ENCODE results near the gene TNFRSF18. TPM values are rescaled to one million over a fixed set of nuclear protein-coding genes. Genes with fewer than 3 reads are reported as not detected.

Gene TNFRSF18
- total RNA-seq, 1 experiment from 2014 or later: 0.83 TPM

GRCh38 chr1:1169429-1170214 lies 36.8 kb downstream of the TNFRSF18 start (continued):
- TF ChIP-seq E2F4 (CRISPR knock-in tag; IDR thresholded peaks at IDR 0.05; ENCODE audit: borderline replicate concordance, low read depth) (no peak), TEAD4 (CRISPR knock-in tag; IDR thresholded peaks at IDR 0.05) (no peak), SMAD4 (CRISPR knock-in tag; IDR thresholded peaks at IDR 0.05) (no peak), MXD4 (CRISPR knock-in tag; IDR thresholded peaks at IDR 0.05; ENCODE audit: borderline replicate concordance) (no peak), ZSCAN18 (CRISPR knock-in tag; IDR thresholded peaks at IDR 0.05) (no peak)

- H3K36me3 Mint-ChIP-seq: no peaks in the 10 kb centered on the region
- ChIA-PET POLR2A (interaction anchor here (0.6 kb wide), 1 partner anchor 12 kb away, joined by 3 read pairs; no protein-coding TSS in a partner anchor), CTCF (interaction anchor here (0.8 to 1.1 kb wide), 2 partner anchors 11 to 12 kb away, joined by 3 to 5 read pairs; no protein-coding TSS in a partner anchor)
- DNase-seq (ENCODE audit: low spot score): peak; percentile 11
- H3K9me3 Mint-ChIP-seq: no peaks in the 10 kb centered on the region
- H3K27me3 Mint-ChIP-seq (ENCODE audit: low read depth): peaks cover 7% of the 10 kb centered on the region
- TF ChIP-seq RORB (CRISPR knock-in tag; IDR thresholded peaks at IDR 0.05) (no peak), ZSCAN18 (CRISPR knock-in tag; IDR thresholded peaks at IDR 0.05) (no peak), FOXK1 (CRISPR knock-in tag; IDR thresholded peaks at IDR 0.05) (no peak), SMAD3 (CRISPR knock-in tag; IDR thresholded peaks at IDR 0.05; ENCODE audit: borderline replicate concordance) (no peak), NFE2L1 (CRISPR knock-in tag; IDR thresholded peaks at IDR 0.05) (no peak), JUN (CRISPR knock-in tag; IDR thresholded peaks at IDR 0.05) (no peak), ATF2 (CRISPR knock-in tag; IDR thresholded peaks at IDR 0.05; ENCODE audit: borderline replicate concordance, low read depth) (no peak), NFYB (CRISPR knock-in tag; conservative IDR thresholded peaks at IDR 0.05; ENCODE audit: low read depth) (no peak)
- no peak overlapping the region for H3K27ac Mint-ChIP-seq
- no peak overlapping the region for H3K4me3 Mint-ChIP-seq
- peaks cover 11% of the 10 kb centered on the region for H3K4me1 Mint-ChIP-seq
- ATAC-seq: no peak
These were observed 37.7 kb downstream of the TNFRSF18 start for GRCh38 chr1:1168451-1169411.

GRCh38 chr1:1167841-1168450 lies 38.4 kb downstream of the TNFRSF18 start:
- TF ChIP-seq HMGA2 (CRISPR knock-in tag; IDR thresholded peaks at IDR 0.05): no peak
- TF ChIP-seq TEAD4 (CRISPR knock-in tag; IDR thresholded peaks at IDR 0.05): no peak
- TF ChIP-seq E2F5 (CRISPR knock-in tag; IDR thresholded peaks at IDR 0.05): no peak
- no peak for TF ChIP-seq HMGXB4 (CRISPR knock-in tag; IDR thresholded peaks at IDR 0.05)
- TF ChIP-seq NFE2L1 (CRISPR knock-in tag; IDR thresholded peaks at IDR 0.05): no peak
- H3K36me3 Mint-ChIP-seq: no peaks in the 10 kb centered on the region
- H3K27ac Mint-ChIP-seq: no peak overlapping the region
- ATAC-seq: no peak
- DNase-seq (ENCODE audit: low spot score): no peak
- ChIA-PET CTCF (interaction anchor here (0.8 kb wide), 1 partner anchor 11 kb away, joined by 3 read pairs; no protein-coding TSS in a partner anchor), POLR2A (interaction anchor here (0.5 kb wide), 2 partner anchors 238 to 266 kb away, joined by 3 read pairs; no protein-coding TSS in a partner anchor)
- H3K4me3 Mint-ChIP-seq: no peak overlapping the region
- peaks cover 15% of the 10 kb centered on the region for H3K4me1 Mint-ChIP-seq
- peaks cover 7% of the 10 kb centered on the region for H3K27me3 Mint-ChIP-seq (ENCODE audit: low read depth)
- no peaks in the 10 kb centered on the region for H3K9me3 Mint-ChIP-seq
